OCI-LY1 (cell line): ENCODE results near the gene RPS6KA6.

Experiments used
- H2AFZ ChIP-seq: fragments of 200-600 bp; sonication (generic), shearing (Covaris generic); 2 replicates; pipeline ENCODE4 v1.6.0; 2014; ENCODE audit warnings: antibody characterized with exemption, mild to moderate bottlenecking, low read length
- H3F3A ChIP-seq: fragments of 200-600 bp; sonication (generic), shearing (Covaris generic); 2 replicates; pipeline ENCODE4 v1.6.0; 2014; ENCODE audit warnings: mild to moderate bottlenecking, antibody characterized with exemption, low read length, moderate library complexity; ENCODE audit not compliant: insufficient read depth
- H3K27ac ChIP-seq: fragments of 200-600 bp; sonication (generic); 2 replicates; pipeline ENCODE4 v1.5.1; 2014; ENCODE audit warnings: low read length, mixed run types, mild to moderate bottlenecking, low read depth; ENCODE audit not compliant: poor library complexity, severe bottlenecking
- H3K27me3 ChIP-seq: fragments of 200-600 bp; sonication (generic); 2 replicates; pipeline ENCODE4 v1.6.0; 2014; ENCODE audit warnings: antibody characterized with exemption, mild to moderate bottlenecking, low read length, moderate library complexity; ENCODE audit not compliant: insufficient read depth
- H3K36me3 ChIP-seq: fragments of 200-600 bp; sonication (generic); 2 replicates; pipeline ENCODE4 v1.6.1; 2014; ENCODE audit warnings: mild to moderate bottlenecking, antibody characterized with exemption, low read length, moderate library complexity, mixed read lengths; ENCODE audit not compliant: insufficient read depth
- H3K4me1 ChIP-seq: fragments of 200-600 bp; sonication (generic); 2 replicates; pipeline ENCODE4 v1.5.1; 2014; ENCODE audit warnings: mild to moderate bottlenecking, low read length, moderate library complexity; ENCODE audit not compliant: insufficient read depth, severe bottlenecking
- H3K4me2 ChIP-seq: fragments of 200-600 bp; sonication (generic), shearing (Covaris generic); 2 replicates; pipeline ENCODE4 v1.6.1; 2014; ENCODE audit warnings: low read length
- H3K4me3 ChIP-seq: fragments of 200-600 bp; sonication (generic); 2 replicates; pipeline ENCODE4 v1.5.1; 2014; ENCODE audit warnings: low read length, low read depth, mild to moderate bottlenecking, mixed read lengths; ENCODE audit not compliant: poor library complexity, severe bottlenecking
- H3K79me2 ChIP-seq: fragments of 200-600 bp; shearing (Covaris generic); 2 replicates; pipeline ENCODE4 v1.6.1; 2016; ENCODE audit warnings: mixed run types, low read length, mixed read lengths; ENCODE audit not compliant: insufficient read depth
- H3K9ac ChIP-seq: fragments of 200-600 bp; sonication (generic), shearing (Covaris generic); 2 replicates; pipeline ENCODE4 v1.6.1; 2014; ENCODE audit warnings: mild to moderate bottlenecking, low read length, mixed read lengths
- H3K9me2 ChIP-seq: fragments of 200-600 bp; sonication (generic), shearing (Covaris generic); 2 replicates; pipeline ENCODE4 v1.6.1; 2014; ENCODE audit warnings: low read depth, mild to moderate bottlenecking, low read length, mixed read lengths
- H3K9me3 ChIP-seq: fragments of 200-600 bp; shearing (Covaris generic); 2 replicates; pipeline ENCODE4 v1.6.1; 2014; ENCODE audit warnings: low read length, mixed read lengths
- H4K20me1 ChIP-seq: fragments of 200-600 bp; sonication (generic), shearing (Covaris generic); 2 replicates; pipeline ENCODE4 v1.6.0; 2016; ENCODE audit warnings: mild to moderate bottlenecking, low read length; ENCODE audit not compliant: insufficient read depth
- CTCF ChIP-seq: fragments of 200-600 bp; sonication (generic), shearing (Covaris generic); IDR thresholded peaks from 2 replicates; pipeline ENCODE4 v1.5.1; 2017; ENCODE audit warnings: mild to moderate bottlenecking, antibody characterized with exemption, low read length, moderate library complexity, mixed read lengths
- EZH2 ChIP-seq: fragments of 200-600 bp; sonication (generic), shearing (Covaris generic); IDR thresholded peaks from 2 replicates; pipeline ENCODE4 v1.8.0; 2017; ENCODE audit warnings: borderline replicate concordance, mixed run types, mild to moderate bottlenecking, antibody characterized with exemption, low read length, moderate library complexity, mixed read lengths

RPS6KA6 gene

GRCh38 chrX:84182516-84182915, 5.5 kb downstream of the RPS6KA6 start:
- H3K4me1 ChIP-seq = no peaks in the 10 kb centered on the region
- no peaks in the 10 kb centered on the region for H3K27me3 ChIP-seq
- H3F3A ChIP-seq = no peaks in the 10 kb centered on the region
- H4K20me1 ChIP-seq = no peaks in the 10 kb centered on the region
- H3K36me3 ChIP-seq = no peaks in the 10 kb centered on the region
- H3K9ac ChIP-seq = no peak overlapping the region
- H3K9me3 ChIP-seq = no peaks in the 10 kb centered on the region
- H3K79me2 ChIP-seq = no peaks in the 10 kb centered on the region
- no peak overlapping the region for H3K4me3 ChIP-seq
- H3K9me2 ChIP-seq = no peaks in the 10 kb centered on the region
- TF ChIP-seq CTCF (no peak), EZH2 (no peak)
- H3K4me2 ChIP-seq = no peak overlapping the region
- H2AFZ ChIP-seq = no peak overlapping the region
- H3K27ac ChIP-seq = no peak overlapping the region

- Histone ChIP-seq H3K4me2 (no peak overlapping the region), H3K79me2 (no peaks in the 10 kb centered on the region)
These were observed 12.0 kb downstream of the RPS6KA6 start for GRCh38 chrX:84175958-84176357.

GRCh38 chrX:84175274-84175673, 12.7 kb downstream of the RPS6KA6 start:
- H3K9me3 ChIP-seq = no peaks in the 10 kb centered on the region
- H3K9ac ChIP-seq = no peak overlapping the region
- H3K27me3 ChIP-seq = no peaks in the 10 kb centered on the region
- no peaks in the 10 kb centered on the region for H3K79me2 ChIP-seq
- no peaks in the 10 kb centered on the region for H3K9me2 ChIP-seq
- no peak overlapping the region for H3K4me2 ChIP-seq
- H3K36me3 ChIP-seq = no peaks in the 10 kb centered on the region
- no peak overlapping the region for H3K27ac ChIP-seq
- H4K20me1 ChIP-seq = no peaks in the 10 kb centered on the region
- H2AFZ ChIP-seq = no peak overlapping the region
- H3K4me1 ChIP-seq = no peaks in the 10 kb centered on the region
- no peaks in the 10 kb centered on the region for H3F3A ChIP-seq
- H3K4me3 ChIP-seq = no peak overlapping the region
- TF ChIP-seq EZH2 = no peak
- no peak for TF ChIP-seq CTCF

More at GRCh38 chrX:84175958-84176357, 12.0 kb downstream of the RPS6KA6 start:
- Histone ChIP-seq H3K4me1 (no peaks in the 10 kb centered on the region), H3F3A (no peaks in the 10 kb centered on the region), H3K27ac (no peak overlapping the region), H2AFZ (no peak overlapping the region), H3K9me3 (no peaks in the 10 kb centered on the region), H3K9ac (no peak overlapping the region), H3K27me3 (no peaks in the 10 kb centered on the region), H3K36me3 (no peaks in the 10 kb centered on the region), H3K4me3 (no peak overlapping the region), H4K20me1 (no peaks in the 10 kb centered on the region), H3K9me2 (no peaks in the 10 kb centered on the region)
- no peak for TF ChIP-seq EZH2

GRCh38 chrX:84174348-84174747, 13.7 kb downstream of the RPS6KA6 start:
- Histone ChIP-seq H3K27me3 (no peaks in the 10 kb centered on the region), H3K36me3 (no peaks in the 10 kb centered on the region), H3K79me2 (no peaks in the 10 kb centered on the region), H2AFZ (no peak overlapping the region), H3K4me1 (no peaks in the 10 kb centered on the region), H3K27ac (no peak overlapping the region), H3K9me2 (no peaks in the 10 kb centered on the region), H3K4me3 (no peak overlapping the region), H3F3A (no peaks in the 10 kb centered on the region), H3K9ac (no peak overlapping the region), H3K9me3 (no peaks in the 10 kb centered on the region), H3K4me2 (no peak overlapping the region), H4K20me1 (no peaks in the 10 kb centered on the region)
- TF ChIP-seq EZH2 = no peak
